ENCODE data around the gene RBPJ. TPM values are rescaled to one million over a fixed set of nuclear protein-coding genes. Genes with fewer than 3 reads are reported as not detected.

Gene RBPJ
- total RNA-seq, 2 experiments from 2014 or later = 64.1 to 72.3 TPM

GRCh38 chr4:26402458-26402857, 81.6 kb downstream of the RBPJ start:
- no peak overlapping the region for H3K27ac Mint-ChIP-seq
- POLR2A ChIA-PET = no interaction called here
- H3K27ac ChIP-seq (ENCODE audit: low read depth in 1 of 2, low read length in 2 of 2) = no peak overlapping the region
- peaks cover 0 to 14% of the 10 kb centered on the region in 2 experiments for H3K9me3 ChIP-seq (ENCODE audit: control insufficient read depth in 1 of 2, insufficient read depth in 1 of 2, low read length in 2 of 2)
- no peaks in the 10 kb centered on the region for H3K27me3 ChIP-seq (ENCODE audit: control insufficient read depth in 1 of 2, insufficient read depth in 2 of 2, low read length in 2 of 2)
- TF ChIP-seq CTCF (IDR thresholded peaks at IDR 0.05) = no peak
- no peaks in the 10 kb centered on the region for H3K27me3 Mint-ChIP-seq
- DNase-seq = no peak
- intact Hi-C loops (cut with DNase I, micrococcal nuclease) = no loop called here
- H3K9me3 Mint-ChIP-seq = peaks cover 4% of the 10 kb centered on the region
- peaks cover 47% of the 10 kb centered on the region for H3K36me3 Mint-ChIP-seq (ENCODE audit: low read depth)
- ATAC-seq (ENCODE audit: poor library complexity) = no peak
- H3K36me3 ChIP-seq (ENCODE audit: insufficient read depth, low read length) = peaks cover 12% of the 10 kb centered on the region
- peaks cover 10% of the 10 kb centered on the region for H3K4me1 Mint-ChIP-seq (ENCODE audit: low read depth)
- H3K4me3 Mint-ChIP-seq = no peak overlapping the region
- no peaks in the 10 kb centered on the region for H3K4me1 ChIP-seq (ENCODE audit: insufficient read depth, low read length)
- CTCF ChIA-PET = no interaction called here
- H3K4me3 ChIP-seq (ENCODE audit: low read length) = no peak overlapping the region

GRCh38 chr4:26404743-26405206, 84.0 kb downstream of the RBPJ start:
- Histone ChIP-seq H3K4me3 (ENCODE audit: low read length) (no peak overlapping the region), H3K27me3 (ENCODE audit: control insufficient read depth in 1 of 2, insufficient read depth in 2 of 2, low read length in 2 of 2) (no peaks in the 10 kb centered on the region), H3K36me3 (ENCODE audit: insufficient read depth, low read length) (peaks cover 12% of the 10 kb centered on the region), H3K27ac (ENCODE audit: low read depth in 1 of 2, low read length in 2 of 2) (no peak overlapping the region), H3K4me1 (ENCODE audit: insufficient read depth, low read length) (no peaks in the 10 kb centered on the region), H3K9me3 (ENCODE audit: control insufficient read depth in 1 of 2, insufficient read depth in 1 of 2, low read length in 2 of 2) (peaks cover 0 to 14% of the 10 kb centered on the region in 2 experiments)
- Mint-ChIP-seq H3K4me1 (ENCODE audit: low read depth) (peaks cover 5% of the 10 kb centered on the region), H3K36me3 (ENCODE audit: low read depth) (peaks cover 54% of the 10 kb centered on the region), H3K9me3 (peaks cover 4% of the 10 kb centered on the region), H3K4me3 (no peak overlapping the region), H3K27ac (no peak overlapping the region), H3K27me3 (no peaks in the 10 kb centered on the region)
- CTCF ChIA-PET = interaction anchor here (1.3 to 2.1 kb wide), 2 partner anchors 75 to 79 kb away, joined by 3 to 8 read pairs; no protein-coding TSS in a partner anchor
- DNase-seq (no peak), ATAC-seq (ENCODE audit: poor library complexity) (no peak)
- POLR2A ChIA-PET = no interaction called here
- intact Hi-C loops (cut with DNase I, micrococcal nuclease) = loop anchor here in 1 of 2 experiments (5.0 kb wide), 1 partner anchor 562 kb away; no protein-coding TSS in a partner anchor
- TF ChIP-seq CTCF (IDR thresholded peaks at IDR 0.05) = no peak

- DNase-seq (no peak), ATAC-seq (ENCODE audit: poor library complexity) (no peak)
- CTCF ChIA-PET = interaction anchor here (1.1 to 1.2 kb wide), 2 partner anchors 10 to 419 kb away, joined by 3 to 5 read pairs; no protein-coding TSS in a partner anchor
- H3K4me1 Mint-ChIP-seq (ENCODE audit: low read depth) = peaks cover 5% of the 10 kb centered on the region
- Histone ChIP-seq H3K9me3 (ENCODE audit: control insufficient read depth in 1 of 2, insufficient read depth in 1 of 2, low read length in 2 of 2) (peaks cover 0 to 14% of the 10 kb centered on the region in 2 experiments), H3K36me3 (ENCODE audit: insufficient read depth, low read length) (peaks cover 12% of the 10 kb centered on the region), H3K4me1 (ENCODE audit: insufficient read depth, low read length) (no peaks in the 10 kb centered on the region), H3K27me3 (ENCODE audit: control insufficient read depth in 1 of 2, insufficient read depth in 2 of 2, low read length in 2 of 2) (no peaks in the 10 kb centered on the region), H3K27ac (ENCODE audit: low read depth in 1 of 2, low read length in 2 of 2) (no peak overlapping the region), H3K4me3 (ENCODE audit: low read length) (no peak overlapping the region)
- no peak overlapping the region for H3K27ac Mint-ChIP-seq
- POLR2A ChIA-PET = no interaction called here
- H3K9me3 Mint-ChIP-seq = peaks cover 4% of the 10 kb centered on the region
- H3K36me3 Mint-ChIP-seq (ENCODE audit: low read depth) = peaks cover 60% of the 10 kb centered on the region
- H3K27me3 Mint-ChIP-seq = no peaks in the 10 kb centered on the region
- intact Hi-C loops (cut with DNase I, micrococcal nuclease) = loop anchor here in 1 of 2 experiments (5.0 kb wide), 1 partner anchor 564 kb away; no protein-coding TSS in a partner anchor
- no peak overlapping the region for H3K4me3 Mint-ChIP-seq
- TF ChIP-seq CTCF (IDR thresholded peaks at IDR 0.05) = no peak
Measured at GRCh38 chr4:26406346-26406975, 85.6 kb downstream of the RBPJ start.
